M059J (cell line): ENCODE measurements around the gene LMAN2L. TPM values are rescaled to one million over a fixed set of nuclear protein-coding genes. Genes with fewer than 3 reads are reported as not detected.
A peak's percentile ranks its signal among the peaks of the same experiment; 100 is the strongest.

Experiments used
- DNase-seq: peaks from one replicate; pipeline ENCODE4 v3.0.0-alpha.2; 2012; ENCODE audit warnings: low read depth
- total RNA-seq: library from RNA; depleted of rRNA; stranded (reverse); fragments of >200 nt; shearing (Covaris generic); gene quantifications from 2 replicates; pipeline ENCODE4 v1.2.3, GENCODE V29; 2014

The LMAN2L gene
- total RNA-seq, 1 experiment from 2014 or later, result 65.3 TPM

DNA sequence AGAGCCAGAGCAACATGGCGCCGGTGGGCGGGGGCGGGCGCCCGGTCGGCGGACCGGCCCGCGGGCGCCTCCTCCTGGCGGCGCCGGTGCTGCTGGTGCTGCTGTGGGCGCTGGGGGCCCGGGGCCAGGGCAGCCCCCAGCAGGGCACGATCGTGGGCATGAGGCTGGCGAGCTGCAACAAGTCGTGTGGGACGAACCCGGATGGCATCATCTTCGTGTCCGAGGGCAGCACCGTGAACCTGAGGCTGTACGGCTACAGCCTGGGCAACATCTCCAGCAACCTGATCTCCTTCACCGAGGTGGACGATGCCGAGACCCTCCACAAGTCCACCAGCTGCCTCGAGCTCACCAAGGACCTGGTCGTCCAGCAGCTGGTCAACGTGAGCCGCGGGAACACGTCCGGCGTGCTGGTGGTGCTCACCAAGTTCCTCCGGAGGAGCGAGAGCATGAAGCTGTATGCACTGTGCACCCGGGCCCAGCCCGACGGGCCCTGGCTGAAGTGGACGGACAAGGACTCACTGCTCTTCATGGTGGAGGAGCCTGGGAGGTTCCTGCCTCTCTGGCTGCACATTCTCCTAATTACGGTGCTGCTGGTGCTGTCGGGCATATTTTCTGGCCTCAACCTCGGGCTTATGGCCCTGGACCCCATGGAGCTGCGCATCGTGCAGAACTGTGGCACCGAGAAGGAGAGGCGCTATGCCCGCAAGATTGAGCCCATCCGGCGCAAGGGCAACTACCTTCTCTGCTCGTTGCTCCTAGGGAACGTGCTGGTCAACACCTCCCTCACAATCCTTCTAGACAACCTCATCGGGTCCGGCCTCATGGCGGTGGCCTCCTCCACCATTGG is 21.3 kb upstream of the LMAN2L start:
- peak; percentile 25 for DNase-seq

DNA sequence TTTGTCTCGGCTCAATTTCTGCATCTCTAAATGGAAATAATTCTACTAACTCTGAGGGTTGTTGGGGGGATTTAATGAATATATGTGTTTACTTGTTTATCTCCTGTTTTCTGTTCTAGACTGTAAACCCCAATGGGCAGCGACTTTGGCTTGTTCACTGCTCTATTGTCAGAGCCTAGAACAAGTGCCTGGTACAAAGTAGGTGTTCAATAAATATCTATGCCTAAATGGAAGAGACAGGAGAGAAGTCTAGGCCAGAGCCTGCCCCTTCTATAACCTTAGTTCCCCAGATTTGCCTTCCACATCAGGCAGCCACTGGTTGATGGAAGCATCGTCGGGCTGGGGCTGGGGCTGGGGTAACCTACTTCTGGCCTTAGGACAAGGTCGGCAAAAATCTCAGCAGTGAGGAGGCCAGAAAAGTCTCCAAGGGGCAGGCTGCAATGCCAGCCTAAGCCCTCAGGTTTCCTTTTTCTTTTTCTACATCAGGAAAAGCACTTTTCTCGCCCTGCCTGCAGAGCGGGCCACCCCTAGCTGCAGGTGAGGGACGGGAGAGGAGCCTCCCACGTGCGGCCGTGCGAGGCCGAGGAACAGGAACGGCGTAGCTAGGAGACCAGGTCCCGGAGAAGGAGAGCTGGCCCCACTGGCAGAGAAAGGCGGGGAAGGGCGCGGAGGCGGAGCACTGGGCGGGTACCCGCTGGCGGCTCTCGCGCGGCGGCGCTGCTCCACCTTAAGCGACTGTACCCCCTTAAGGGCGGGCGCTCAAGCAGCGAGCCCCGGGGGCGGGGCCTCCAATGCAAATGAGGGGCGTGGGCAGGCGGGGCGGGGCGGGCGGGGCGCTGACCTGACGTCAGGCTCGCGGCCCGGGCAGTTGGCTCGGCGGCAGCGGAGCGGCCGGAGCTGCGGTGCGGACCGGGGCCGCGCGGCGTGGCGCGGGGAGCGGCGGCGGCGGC is 20.4 kb upstream of the LMAN2L start, which contains the start of gene CNNM4:
Gene CNNM4, plus strand, starts transcription at position 867 of the 950 bp plus-strand sequence. CDS start 98 bp downstream, outside the sequence.
- DNase-seq, result peak; percentile 89

DNA sequence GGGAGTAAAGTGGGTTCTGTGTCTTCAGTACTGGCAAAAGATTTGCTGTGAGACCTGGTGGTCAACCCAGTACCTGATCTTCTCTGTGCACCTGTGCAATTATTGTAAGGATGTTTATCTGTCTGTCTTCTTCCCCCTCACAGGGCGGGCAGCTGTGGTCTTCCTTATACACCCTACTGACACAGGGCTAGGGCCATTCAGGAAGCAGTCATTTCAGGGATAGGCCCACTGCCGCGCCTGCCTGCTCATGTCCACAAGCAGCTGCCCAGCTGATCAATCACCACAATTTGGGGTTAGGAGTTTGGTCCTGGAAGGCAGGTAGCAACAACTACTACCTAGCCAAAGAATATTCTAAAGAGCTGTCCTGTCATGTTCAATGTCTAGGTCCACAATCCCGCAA is 19.7 kb upstream of the LMAN2L start:
- no peak for DNase-seq

DNA sequence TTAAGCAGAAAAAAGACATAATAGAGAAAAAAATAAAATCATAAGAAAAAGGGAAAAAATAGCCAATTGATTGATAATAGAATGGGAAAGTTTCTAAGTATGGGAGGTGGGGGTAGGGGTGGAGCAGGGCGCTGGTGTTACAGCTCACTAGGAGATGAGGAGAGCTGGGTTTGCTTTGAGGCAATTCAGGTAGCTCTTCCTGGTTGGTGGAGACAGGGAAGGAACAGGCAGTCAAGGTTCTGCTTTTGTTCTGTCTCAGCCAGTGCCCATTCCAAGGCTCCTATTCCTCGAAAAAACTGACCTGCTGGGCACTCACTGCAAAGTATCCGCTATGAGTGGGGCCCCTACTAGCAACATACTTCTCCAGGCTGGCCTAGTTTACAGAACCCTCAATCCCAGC is 19.1 kb upstream of the LMAN2L start:
- no peak for DNase-seq

DNA sequence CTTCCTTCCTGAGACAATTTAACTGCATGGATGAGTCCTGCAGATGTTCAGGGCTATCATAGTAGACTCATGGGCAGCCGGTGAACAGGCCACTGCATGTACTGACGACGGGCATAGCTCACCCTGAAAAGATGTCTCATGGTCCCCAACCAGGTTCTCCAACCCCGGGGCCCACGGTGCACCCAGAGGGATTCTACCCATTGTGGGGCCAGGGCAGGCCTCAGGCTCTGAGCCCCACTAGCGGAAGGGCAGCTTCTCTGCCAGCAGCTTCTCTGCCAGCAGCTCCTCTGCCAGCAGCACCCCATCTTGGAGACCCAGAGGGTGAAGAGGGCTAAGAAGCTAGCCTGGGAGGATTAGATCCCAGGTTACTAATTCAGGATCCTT is 17.6 kb upstream of the LMAN2L start:
- no peak for DNase-seq

DNA sequence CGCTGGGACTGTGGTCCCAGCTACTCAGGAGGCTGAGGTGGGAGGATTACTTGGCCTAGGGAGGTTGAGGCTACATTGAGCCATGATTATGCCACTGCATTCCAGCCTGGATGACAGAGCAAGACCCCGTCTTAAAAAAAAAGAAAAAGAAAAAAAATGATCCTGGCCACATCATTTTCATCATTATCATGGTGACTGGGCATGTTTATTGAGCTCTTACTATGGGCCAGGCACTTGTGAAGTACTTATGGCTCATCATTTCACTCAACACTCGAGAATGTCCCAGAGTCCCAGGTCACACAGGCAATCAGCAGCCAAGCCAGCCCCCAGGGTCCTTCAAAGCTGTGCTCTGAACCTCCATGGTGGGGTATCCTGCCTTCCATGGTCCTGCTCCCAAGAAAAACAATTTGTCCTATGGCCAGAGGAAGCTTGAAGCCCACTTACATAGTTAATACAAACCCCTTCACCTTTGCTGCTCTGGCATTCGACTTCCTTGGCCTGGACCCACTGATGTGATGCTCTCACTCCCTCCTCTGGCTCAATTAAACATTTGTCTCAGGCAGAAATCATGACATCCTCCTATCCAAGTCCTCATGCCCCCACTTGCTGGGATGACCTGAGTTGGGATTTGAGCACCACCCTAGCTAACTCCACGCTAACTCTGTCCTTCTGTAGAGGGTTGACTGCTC is 17.1 kb upstream of the LMAN2L start:
- DNase-seq, result peak; percentile 15

DNA sequence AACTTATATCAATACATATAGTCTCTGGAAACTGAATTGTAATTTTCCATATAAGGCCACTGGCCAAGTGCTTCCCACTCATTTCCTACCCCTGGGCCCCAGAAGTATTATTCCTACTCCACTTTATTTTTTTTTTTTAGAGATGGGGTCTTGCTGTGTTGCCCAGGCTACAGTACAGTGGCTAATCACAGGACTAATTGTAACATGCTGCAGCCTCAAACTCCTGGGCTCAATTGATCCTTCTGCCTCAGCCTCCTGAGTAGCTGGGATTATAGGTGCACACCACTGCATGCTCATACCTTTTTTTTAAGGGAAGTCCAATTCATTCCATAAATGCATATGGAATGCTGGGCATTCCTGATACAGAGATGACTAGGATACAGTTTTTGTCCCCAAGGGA is 14.5 kb upstream of the LMAN2L start:
- DNase-seq, result no peak

DNA sequence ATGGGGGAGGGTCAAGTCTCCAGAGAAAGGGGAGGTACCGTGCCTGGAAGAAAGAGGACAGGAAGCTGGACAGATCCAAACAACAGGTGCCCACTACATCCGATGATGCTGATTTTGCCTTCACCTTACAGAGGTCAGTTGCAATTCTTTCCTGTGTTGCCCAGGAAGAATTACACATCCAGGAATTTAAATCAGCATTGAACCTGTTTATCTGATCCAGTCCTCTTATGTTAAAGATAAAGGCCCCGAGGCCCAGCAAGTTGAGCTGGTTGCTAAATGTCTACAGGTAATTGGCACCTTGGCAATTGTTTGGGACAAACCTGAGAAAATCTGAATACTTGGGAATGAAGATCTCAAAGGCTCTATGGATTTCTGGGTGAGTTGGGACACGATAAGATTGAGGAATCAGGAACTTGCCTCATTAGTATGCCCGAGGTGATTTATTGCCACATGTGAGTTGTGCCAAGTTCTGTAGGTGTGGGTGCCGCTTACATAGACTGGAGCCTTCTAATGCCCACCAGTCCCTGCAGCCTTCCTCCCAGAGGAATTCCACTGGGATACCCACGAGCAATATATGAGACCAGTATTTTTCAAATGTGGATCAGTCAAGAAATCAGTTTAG is 13.9 kb upstream of the LMAN2L start:
- no peak for DNase-seq

DNA sequence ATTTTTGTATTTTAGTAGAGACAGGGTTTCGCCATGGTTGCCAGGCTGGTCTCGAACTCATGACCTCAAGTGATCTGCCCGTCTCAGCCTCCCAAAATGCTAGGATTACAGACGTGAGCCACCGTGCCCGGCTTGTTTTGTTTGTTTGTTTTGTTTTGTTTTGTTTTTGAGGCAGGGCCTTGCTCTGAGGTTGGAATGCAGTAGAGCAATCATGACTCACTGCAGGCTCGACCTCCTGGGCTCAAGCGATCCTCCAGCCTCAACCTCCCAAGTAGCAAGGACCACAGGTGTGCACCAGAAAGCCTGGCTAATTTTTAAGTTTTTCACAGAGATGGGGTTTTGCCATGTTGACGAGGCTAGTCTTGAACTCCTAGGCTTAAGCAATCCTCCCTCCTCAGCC is 11.9 kb upstream of the LMAN2L start:
- peak; percentile 14 for DNase-seq

DNA sequence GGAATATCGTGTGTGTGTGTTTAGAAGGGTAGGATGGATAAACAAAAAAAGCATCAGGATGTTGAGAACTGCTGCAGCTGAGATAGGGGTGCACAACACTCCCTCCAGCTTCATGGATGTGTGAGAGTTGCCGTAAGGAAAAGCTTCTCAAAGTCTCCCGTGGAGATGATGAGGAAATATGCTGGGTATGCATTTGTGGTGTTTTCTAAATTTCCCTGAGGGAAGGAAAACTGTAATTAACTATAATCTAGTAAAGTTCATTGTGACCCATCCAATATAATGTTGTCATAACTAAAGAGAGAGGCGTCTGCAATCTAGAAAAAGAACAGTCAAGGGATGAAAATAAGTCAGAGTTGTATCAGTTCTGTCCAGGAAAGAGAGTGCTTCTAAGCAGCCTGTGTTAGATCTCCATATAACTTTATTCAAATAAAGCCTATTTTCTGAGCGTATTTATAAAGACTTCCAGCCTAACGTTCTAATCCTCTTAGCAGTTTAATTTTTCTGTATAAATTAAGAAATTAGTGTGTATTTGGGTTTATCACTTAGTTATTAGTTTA is 7.3 kb upstream of the LMAN2L start:
- DNase-seq, result peak; percentile 31

DNA sequence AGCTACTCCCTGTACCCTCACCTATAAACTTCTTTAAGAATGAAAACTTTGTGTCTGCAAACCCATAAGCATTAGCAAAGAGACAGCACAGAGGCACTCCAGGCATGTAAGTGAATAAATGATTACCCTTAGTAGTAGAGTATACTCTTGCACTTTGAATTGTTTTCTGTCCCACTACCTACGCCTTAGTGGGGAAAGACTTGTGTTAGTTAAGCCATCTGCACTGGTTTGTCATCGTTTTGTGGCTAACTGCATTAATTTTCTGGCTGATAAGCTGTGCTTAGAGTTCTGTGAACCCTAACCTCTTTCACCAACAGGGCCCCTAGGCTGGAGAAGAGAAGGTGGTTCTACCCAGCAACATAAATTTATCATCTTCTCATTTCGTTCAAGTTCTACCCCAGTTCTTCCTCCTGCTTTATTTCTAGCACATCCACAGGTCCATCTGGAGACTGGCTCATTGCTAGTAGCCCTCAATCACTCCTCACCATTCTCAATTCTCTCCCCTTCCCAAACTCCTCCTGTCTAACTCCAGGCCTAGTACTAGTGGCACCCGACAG is 710 bp downstream of the LMAN2L start:
- no peak for DNase-seq

DNA sequence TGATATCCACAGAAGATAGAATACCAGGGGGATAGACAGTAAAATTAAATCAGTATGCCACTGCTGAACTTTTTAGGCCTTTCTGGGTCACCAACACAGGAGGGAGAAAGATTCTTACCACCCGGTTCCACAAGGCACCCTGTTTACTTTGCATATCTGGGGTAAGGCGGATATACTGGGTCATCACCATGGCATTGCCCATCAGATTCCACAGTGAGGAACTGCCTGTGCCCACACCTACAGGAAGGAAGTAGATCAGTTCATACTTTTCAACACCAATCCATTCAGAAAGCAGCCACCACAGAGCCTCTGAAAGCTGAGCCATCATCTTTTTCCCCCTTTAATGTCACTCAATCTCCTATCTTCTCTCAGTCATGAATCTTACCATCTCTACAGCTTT is 2.0 kb downstream of the LMAN2L start:
- DNase-seq, result no peak

DNA sequence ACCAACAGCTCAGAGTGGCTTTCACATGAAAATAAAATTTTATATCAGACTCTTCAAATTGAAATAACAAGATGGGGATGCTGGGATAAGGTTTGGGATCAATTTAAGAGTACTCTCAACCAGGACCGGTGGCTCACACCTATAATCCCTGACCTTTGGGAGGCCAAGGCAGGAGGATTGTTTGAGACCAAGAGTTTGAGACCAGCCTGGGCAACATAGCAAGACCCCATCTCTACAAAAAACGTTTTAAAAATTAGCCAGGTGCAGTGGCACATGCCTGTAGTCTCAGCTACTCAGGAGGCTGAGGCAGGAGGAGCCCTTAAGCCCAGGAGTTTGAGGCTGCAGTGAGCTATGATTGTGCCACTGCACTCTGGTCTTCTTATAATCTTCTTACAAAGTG is 2.6 kb downstream of the LMAN2L start:
- DNase-seq, result no peak

DNA sequence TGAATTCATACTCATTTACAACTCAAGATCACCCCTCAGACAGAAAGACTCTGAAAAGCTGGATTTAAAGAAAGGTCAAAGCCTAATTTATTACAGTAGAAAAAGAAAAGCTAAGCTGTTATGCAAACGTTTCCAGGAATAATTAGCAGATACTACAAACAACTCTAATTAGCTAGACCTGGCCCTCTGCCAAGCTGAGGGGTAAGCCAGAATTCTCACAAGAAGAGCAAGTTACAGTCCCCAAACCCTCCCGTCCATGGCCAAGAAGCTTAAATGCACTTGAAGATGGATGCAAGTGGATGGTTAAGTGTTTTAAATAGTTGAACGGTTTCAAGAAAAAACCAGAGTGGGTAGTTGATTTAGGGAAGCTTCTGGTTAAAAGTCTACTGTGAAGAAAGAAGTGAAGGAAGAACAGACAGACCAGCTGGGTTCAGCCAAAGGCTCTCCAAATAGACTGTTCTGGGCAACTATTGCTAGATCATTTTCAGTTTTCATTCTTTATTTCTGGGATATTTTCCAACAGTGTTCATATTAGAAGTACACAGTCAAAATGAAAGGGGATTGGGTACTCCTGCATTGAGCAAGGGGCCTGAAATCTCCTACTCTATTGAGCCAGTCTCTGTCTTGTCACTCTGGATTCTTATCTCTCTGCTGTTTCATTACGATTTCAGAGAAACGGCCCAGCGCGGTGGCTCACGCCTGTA is 4.8 kb downstream of the LMAN2L start:
- no peak for DNase-seq

DNA sequence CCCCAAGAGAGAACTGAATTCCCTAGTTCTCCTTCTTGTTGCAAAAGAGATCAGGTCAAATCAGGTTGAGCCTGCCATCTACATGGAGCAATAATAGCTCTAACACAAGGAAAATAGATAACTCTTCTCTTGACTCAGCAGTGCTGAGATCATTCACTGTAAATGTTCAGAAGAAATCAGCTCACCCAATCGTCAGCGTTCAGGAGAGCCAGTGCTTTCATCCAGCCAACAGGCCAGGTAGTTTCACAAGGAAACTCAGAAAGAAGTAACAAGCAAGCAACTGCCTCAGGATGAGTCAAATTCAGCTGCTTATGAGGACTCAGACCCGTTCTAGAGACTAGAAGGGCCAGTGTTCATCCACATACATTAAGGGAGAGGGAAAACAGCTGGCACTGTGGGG is 5.9 kb downstream of the LMAN2L start:
- no peak for DNase-seq

DNA sequence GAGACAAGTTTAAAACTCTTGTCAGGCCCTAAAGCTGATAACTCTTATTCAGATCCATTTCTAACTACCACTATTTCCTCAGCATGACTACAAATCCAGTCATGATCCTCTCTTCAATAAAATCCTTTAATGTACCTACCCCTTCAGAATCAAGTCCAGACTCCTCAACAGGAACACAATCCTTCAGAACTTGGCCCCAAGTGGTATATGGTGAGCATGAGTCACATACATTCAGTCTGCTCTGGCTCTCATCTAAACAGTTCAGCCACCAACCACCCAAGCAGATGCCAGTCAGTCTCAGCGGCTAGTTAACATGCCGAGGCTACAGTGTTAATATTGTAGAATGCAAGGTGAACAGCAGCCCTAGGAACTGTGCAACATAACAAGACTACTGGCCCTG is 9.7 kb downstream of the LMAN2L start:
- peak; percentile 19 for DNase-seq

DNA sequence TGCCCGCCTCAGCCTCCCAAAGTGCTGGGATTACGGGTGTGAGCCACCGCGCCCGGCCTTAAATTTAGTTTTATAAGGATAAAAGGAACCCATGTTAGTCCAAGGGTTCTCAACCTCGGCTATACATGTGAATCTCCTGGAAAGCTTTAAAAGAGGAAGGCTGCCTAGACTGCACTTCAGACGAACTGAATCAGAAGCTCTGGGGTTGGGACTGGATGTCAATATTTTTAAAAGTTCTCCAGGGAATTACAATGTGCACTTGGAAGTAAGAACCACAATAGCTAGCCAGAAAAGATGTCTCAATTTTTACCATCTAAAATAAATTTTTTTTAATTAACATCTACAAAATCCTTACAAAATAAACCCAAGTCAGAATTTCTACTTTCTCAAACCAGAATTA is 10.1 kb downstream of the LMAN2L start:
- DNase-seq, result no peak

DNA sequence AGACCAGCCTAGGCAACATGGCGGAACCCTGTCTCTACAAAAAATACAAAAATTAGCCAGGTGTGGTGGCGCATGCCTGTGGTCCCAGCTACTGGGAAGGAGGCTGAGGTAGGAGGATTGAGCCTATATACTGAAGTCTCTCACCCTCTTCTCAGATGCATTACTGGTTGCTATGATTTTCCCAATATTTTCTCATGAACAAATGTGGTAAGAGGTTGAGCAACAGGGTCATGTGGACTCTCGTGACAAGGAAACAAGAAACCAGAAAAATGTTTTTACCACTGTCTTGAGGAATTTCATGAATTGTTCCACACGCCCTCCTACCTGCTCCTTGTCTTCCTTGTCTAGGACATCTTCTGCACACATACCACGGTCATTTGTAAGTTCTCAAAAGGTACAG is 12.4 kb downstream of the LMAN2L start:
- DNase-seq, result no peak

DNA sequence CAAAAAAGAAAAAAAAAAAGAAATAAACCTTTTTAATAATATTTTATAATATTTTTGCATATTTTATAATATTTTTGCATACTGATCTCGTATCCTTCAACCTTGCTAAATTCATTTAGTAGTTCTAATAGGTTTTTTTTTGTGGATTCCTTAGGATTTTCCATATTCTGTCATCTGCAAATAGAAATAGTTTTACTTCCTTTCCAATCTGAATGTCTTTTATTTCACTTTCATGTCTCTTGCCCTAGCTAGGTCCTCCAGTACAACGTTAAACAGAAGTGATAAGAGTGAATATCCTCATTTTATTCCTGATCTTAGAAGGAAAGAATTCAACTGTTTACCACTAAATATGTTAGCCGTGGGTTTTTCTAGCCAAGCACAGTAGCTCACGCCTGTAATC is 13.7 kb downstream of the LMAN2L start:
- no peak for DNase-seq

DNA sequence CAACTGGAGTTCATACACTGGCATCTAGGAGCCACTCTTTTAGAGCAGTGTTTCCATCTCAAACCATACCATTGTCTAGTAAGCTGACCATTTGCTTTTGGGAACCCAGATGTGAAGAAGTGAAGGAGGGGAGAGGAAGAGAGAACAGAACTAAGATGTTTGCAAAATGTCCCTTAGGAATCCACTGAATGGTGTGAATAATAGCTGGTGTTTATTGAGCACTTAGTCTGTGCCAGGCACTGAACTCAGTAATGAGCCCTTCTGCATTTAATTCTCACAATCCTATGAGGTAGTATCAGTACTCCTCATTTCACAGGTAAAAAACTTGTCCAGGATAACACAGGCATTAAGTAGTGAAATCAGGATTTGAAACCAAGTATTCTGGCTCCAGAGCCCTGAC is 23.5 kb downstream of the LMAN2L start:
- DNase-seq, result no peak
